Measurements from ENCODE around the gene ATF3.

The ATF3 gene

GRCh38 chr1:212640223-212640878 is 31.8 kb downstream of the ATF3 start:
- TF ChIP-seq CTCF (IDR thresholded peaks at IDR 0.05; ENCODE audit: low read depth, low read length) = no peak
- H3K4me3 ChIP-seq (ENCODE audit: low read depth, low read length) = no peak overlapping the region
- no peak for DNase-seq (ENCODE audit: low read depth, low spot score)
- in situ Hi-C loops (cut with HindIII; ENCODE audit: low sequenced_read_pairs) = no loop called here

- in situ Hi-C loops (cut with HindIII; ENCODE audit: low sequenced_read_pairs) = no loop called here
- no peak overlapping the region for H3K4me3 ChIP-seq (ENCODE audit: low read depth, low read length)
- TF ChIP-seq CTCF (IDR thresholded peaks at IDR 0.05; ENCODE audit: low read depth, low read length) = no peak
- DNase-seq (ENCODE audit: low read depth, low spot score) = no peak
Observed at GRCh38 chr1:212641956-212642355, 33.4 kb downstream of the ATF3 start.

GRCh38 chr1:212643877-212644276 is 35.3 kb downstream of the ATF3 start:
- in situ Hi-C loops (cut with HindIII; ENCODE audit: low sequenced_read_pairs) = no loop called here
- TF ChIP-seq CTCF (IDR thresholded peaks at IDR 0.05; ENCODE audit: low read depth, low read length) = no peak
- H3K4me3 ChIP-seq (ENCODE audit: low read depth, low read length) = no peak overlapping the region
- DNase-seq (ENCODE audit: low read depth, low spot score) = no peak

- H3K4me3 ChIP-seq (ENCODE audit: low read depth, low read length) = no peak overlapping the region
- no peak for DNase-seq (ENCODE audit: low read depth, low spot score)
- in situ Hi-C loops (cut with HindIII; ENCODE audit: low sequenced_read_pairs) = no loop called here
- TF ChIP-seq CTCF (IDR thresholded peaks at IDR 0.05; ENCODE audit: low read depth, low read length) = no peak
Observed at GRCh38 chr1:212644866-212645545, 36.4 kb downstream of the ATF3 start.

- TF ChIP-seq CTCF (IDR thresholded peaks at IDR 0.05; ENCODE audit: low read depth, low read length) = no peak
- in situ Hi-C loops (cut with HindIII; ENCODE audit: low sequenced_read_pairs) = no loop called here
- no peak overlapping the region for H3K4me3 ChIP-seq (ENCODE audit: low read depth, low read length)
- no peak for DNase-seq (ENCODE audit: low read depth, low spot score)
Observed at GRCh38 chr1:212645546-212646543, 37.3 kb downstream of the ATF3 start.

- DNase-seq (ENCODE audit: low read depth, low spot score) = no peak
- in situ Hi-C loops (cut with HindIII; ENCODE audit: low sequenced_read_pairs) = no loop called here
- no peak for TF ChIP-seq CTCF (IDR thresholded peaks at IDR 0.05; ENCODE audit: low read depth, low read length)
- no peak overlapping the region for H3K4me3 ChIP-seq (ENCODE audit: low read depth, low read length)
Observed at GRCh38 chr1:212646588-212646987, 38.0 kb downstream of the ATF3 start.
